ENCODE data around the gene HMGXB3. TPM values are rescaled to one million over a fixed set of nuclear protein-coding genes. Genes with fewer than 3 reads are reported as not detected.
"Not testable (repeated sequence)": the region's sequence is repeated elsewhere in the genome, so short reads cannot be mapped to it uniquely, and the experiment has no call there.

HMGXB3 gene
- total and polyA plus RNA-seq, 4 donors = 28.3 to 36.9 (median 31.3) TPM

GRCh38 chr5:150035139-150035895 is 34.8 kb downstream of the HMGXB3 start:
- no peaks in the 10 kb centered on the region for H3K27me3 ChIP-seq (ENCODE audit: control insufficient read depth, insufficient read depth, low read length)
- no peaks in the 10 kb centered on the region for H3K9me3 ChIP-seq (ENCODE audit: control insufficient read depth, insufficient read depth, low read length)
- 68% methylated on average over 4 of the region's 7 CpGs for WGBS (ENCODE audit: insufficient coverage)
- H3K36me3 ChIP-seq (ENCODE audit: control insufficient read depth, insufficient read depth, low read length) = peaks cover 38% of the 10 kb centered on the region
- no peak overlapping the region for H3K4me3 ChIP-seq (ENCODE audit: low read depth, low read length)
- no peak for DNase-seq (ENCODE audit: low read depth in 4 of 6, low spot score in 6 of 6)
- no peaks in the 10 kb centered on the region for H3K4me1 ChIP-seq (ENCODE audit: control insufficient read depth, insufficient read depth, low read length)
- H3K27ac ChIP-seq (ENCODE audit: low read depth, low read length) = no peak overlapping the region

- Histone ChIP-seq H3K27ac (ENCODE audit: low read depth, low read length) (no peak overlapping the region), H3K4me3 (ENCODE audit: low read depth, low read length) (no peak overlapping the region), H3K36me3 (ENCODE audit: control insufficient read depth, insufficient read depth, low read length) (peaks cover 42% of the 10 kb centered on the region), H3K27me3 (ENCODE audit: control insufficient read depth, insufficient read depth, low read length) (no peaks in the 10 kb centered on the region), H3K9me3 (ENCODE audit: control insufficient read depth, insufficient read depth, low read length) (no peaks in the 10 kb centered on the region), H3K4me1 (ENCODE audit: control insufficient read depth, insufficient read depth, low read length) (no peaks in the 10 kb centered on the region)
- DNase-seq (ENCODE audit: low read depth in 4 of 6, low spot score in 6 of 6) = no peak
- WGBS (ENCODE audit: insufficient coverage) = 85% methylated on average over 7 of the region's 9 CpGs
These were observed 36.0 kb downstream of the HMGXB3 start for GRCh38 chr5:150036513-150036912.

DNA sequence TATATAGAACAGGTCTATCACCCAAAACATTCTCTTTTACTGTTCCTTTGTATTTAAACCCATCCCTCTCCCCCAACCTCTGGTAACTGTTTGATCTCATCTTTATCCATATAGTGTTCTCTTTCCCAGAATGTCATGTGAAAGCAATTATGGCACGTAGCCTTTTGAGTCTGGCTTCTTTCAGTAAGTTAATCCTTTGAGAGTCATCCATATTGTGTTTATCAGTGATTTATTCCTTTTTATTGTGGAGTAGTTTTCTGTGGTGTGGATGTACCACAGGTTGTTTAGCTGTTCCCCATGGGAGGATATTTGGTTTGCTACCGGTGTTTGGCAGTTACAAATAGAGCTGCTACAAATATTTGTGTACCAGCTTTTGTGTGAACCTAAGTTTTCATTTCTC is 38.0 kb downstream of the HMGXB3 start:
- 38% methylated on average over 1 of the region's 2 CpGs for WGBS (ENCODE audit: insufficient coverage)
- Histone ChIP-seq H3K36me3 (ENCODE audit: control insufficient read depth, insufficient read depth, low read length) (peaks cover 42% of the 10 kb centered on the region), H3K27me3 (ENCODE audit: control insufficient read depth, insufficient read depth, low read length) (no peaks in the 10 kb centered on the region), H3K4me1 (ENCODE audit: control insufficient read depth, insufficient read depth, low read length) (no peaks in the 10 kb centered on the region), H3K27ac (ENCODE audit: low read depth, low read length) (no peak overlapping the region), H3K4me3 (ENCODE audit: low read depth, low read length) (no peak overlapping the region), H3K9me3 (ENCODE audit: control insufficient read depth, insufficient read depth, low read length) (no peaks in the 10 kb centered on the region)
- no peak for DNase-seq (ENCODE audit: low read depth in 4 of 6, low spot score in 6 of 6)

GRCh38 chr5:150042459-150042858 is 41.9 kb downstream of the HMGXB3 start:
- DNase-seq (ENCODE audit: low read depth in 4 of 6, low spot score in 6 of 6) = no peak
- H3K27me3 ChIP-seq (ENCODE audit: control insufficient read depth, insufficient read depth, low read length) = no peaks in the 10 kb centered on the region
- 92% methylated on average over 1 of the region's 3 CpGs for WGBS (ENCODE audit: insufficient coverage)
- H3K36me3 ChIP-seq (ENCODE audit: control insufficient read depth, insufficient read depth, low read length) = peaks cover 58% of the 10 kb centered on the region
- H3K4me1 ChIP-seq (ENCODE audit: control insufficient read depth, insufficient read depth, low read length) = no peaks in the 10 kb centered on the region
- no peak overlapping the region for H3K27ac ChIP-seq (ENCODE audit: low read depth, low read length)
- no peaks in the 10 kb centered on the region for H3K9me3 ChIP-seq (ENCODE audit: control insufficient read depth, insufficient read depth, low read length)
- H3K4me3 ChIP-seq (ENCODE audit: low read depth, low read length) = no peak overlapping the region

- Histone ChIP-seq H3K4me1 (ENCODE audit: control insufficient read depth, insufficient read depth, low read length) (no peaks in the 10 kb centered on the region), H3K4me3 (ENCODE audit: low read depth, low read length) (no peak overlapping the region), H3K36me3 (ENCODE audit: control insufficient read depth, insufficient read depth, low read length) (peaks cover 70% of the 10 kb centered on the region), H3K27ac (ENCODE audit: low read depth, low read length) (no peak overlapping the region), H3K27me3 (ENCODE audit: control insufficient read depth, insufficient read depth, low read length) (no peaks in the 10 kb centered on the region), H3K9me3 (ENCODE audit: control insufficient read depth, insufficient read depth, low read length) (no peaks in the 10 kb centered on the region)
- no peak for DNase-seq (ENCODE audit: low read depth in 4 of 6, low spot score in 6 of 6)
- 90% methylated on average over 3 of the region's 4 CpGs for WGBS (ENCODE audit: insufficient coverage)
These were observed 43.3 kb downstream of the HMGXB3 start for GRCh38 chr5:150043657-150044328.

- H3K36me3 ChIP-seq (ENCODE audit: control insufficient read depth, insufficient read depth, low read length) = peaks cover 76% of the 10 kb centered on the region
- no peak for DNase-seq (ENCODE audit: low read depth in 4 of 6, low spot score in 6 of 6)
- H3K27ac ChIP-seq (ENCODE audit: low read depth, low read length) = no peak overlapping the region
- no peak overlapping the region for H3K4me3 ChIP-seq (ENCODE audit: low read depth, low read length)
- no peaks in the 10 kb centered on the region for H3K27me3 ChIP-seq (ENCODE audit: control insufficient read depth, insufficient read depth, low read length)
- H3K9me3 ChIP-seq (ENCODE audit: control insufficient read depth, insufficient read depth, low read length) = no peaks in the 10 kb centered on the region
- no peaks in the 10 kb centered on the region for H3K4me1 ChIP-seq (ENCODE audit: control insufficient read depth, insufficient read depth, low read length)
These were observed 43.8 kb downstream of the HMGXB3 start for GRCh38 chr5:150044329-150044681.

DNA sequence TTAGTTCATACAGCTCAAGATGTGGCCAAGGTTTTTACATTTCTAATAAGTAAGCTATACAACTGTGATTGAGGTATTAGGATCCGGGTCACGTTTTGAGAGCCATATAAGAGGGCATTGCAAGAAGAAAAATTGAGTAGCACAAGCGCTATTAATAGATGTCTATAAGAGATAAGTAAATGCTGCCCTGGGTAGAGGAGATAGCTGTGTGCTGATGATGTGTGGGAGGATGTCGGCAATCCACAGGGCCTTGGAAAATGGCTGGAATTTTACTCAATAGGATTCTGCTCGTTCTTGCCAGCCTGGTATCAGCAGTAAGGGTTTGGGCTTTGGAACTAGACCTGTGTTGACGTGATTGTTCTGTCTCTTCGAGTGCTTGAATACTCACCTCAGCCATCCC is 44.2 kb downstream of the HMGXB3 start:
- DNase-seq (ENCODE audit: low read depth in 4 of 6, low spot score in 6 of 6) = no peak
- no peaks in the 10 kb centered on the region for H3K9me3 ChIP-seq (ENCODE audit: control insufficient read depth, insufficient read depth, low read length)
- H3K27me3 ChIP-seq (ENCODE audit: control insufficient read depth, insufficient read depth, low read length) = no peaks in the 10 kb centered on the region
- H3K27ac ChIP-seq (ENCODE audit: low read depth, low read length) = no peak overlapping the region
- 82% methylated on average over 5 of the region's 7 CpGs for WGBS (ENCODE audit: insufficient coverage)
- H3K36me3 ChIP-seq (ENCODE audit: control insufficient read depth, insufficient read depth, low read length) = peaks cover 80% of the 10 kb centered on the region
- no peaks in the 10 kb centered on the region for H3K4me1 ChIP-seq (ENCODE audit: control insufficient read depth, insufficient read depth, low read length)
- no peak overlapping the region for H3K4me3 ChIP-seq (ENCODE audit: low read depth, low read length)

- Histone ChIP-seq H3K27ac (ENCODE audit: low read depth, low read length) (no peak overlapping the region), H3K4me1 (ENCODE audit: control insufficient read depth, insufficient read depth, low read length) (no peaks in the 10 kb centered on the region), H3K27me3 (ENCODE audit: control insufficient read depth, insufficient read depth, low read length) (no peaks in the 10 kb centered on the region), H3K4me3 (ENCODE audit: low read depth, low read length) (no peak overlapping the region), H3K36me3 (ENCODE audit: control insufficient read depth, insufficient read depth, low read length) (peaks cover 85% of the 10 kb centered on the region), H3K9me3 (ENCODE audit: control insufficient read depth, insufficient read depth, low read length) (no peaks in the 10 kb centered on the region)
- DNase-seq (ENCODE audit: low read depth in 4 of 6, low spot score in 6 of 6) = no peak
- WGBS (ENCODE audit: insufficient coverage) = 57% methylated on average over 1 of the region's 6 CpGs
These were observed 45.0 kb downstream of the HMGXB3 start for GRCh38 chr5:150045549-150045948.

DNA sequence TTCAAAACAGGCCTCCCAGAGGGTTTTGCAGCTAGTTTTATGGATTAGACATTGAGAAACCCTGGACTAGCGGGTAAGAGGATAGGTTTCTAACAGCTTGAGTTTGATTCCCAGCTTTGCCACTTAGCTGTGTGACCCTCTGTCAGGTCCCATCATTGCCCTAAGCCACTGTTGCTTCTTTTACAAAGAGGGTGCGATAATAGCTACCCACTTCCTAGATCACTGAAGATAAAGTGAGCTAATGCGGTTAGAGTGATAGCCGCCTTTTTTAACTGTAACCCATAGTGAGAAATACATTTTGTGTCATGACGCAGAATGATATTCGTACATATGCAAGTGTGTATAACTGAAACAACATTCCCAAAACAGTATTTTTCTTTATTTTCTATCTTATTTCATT is 45.5 kb downstream of the HMGXB3 start:
- no peak overlapping the region for H3K27ac ChIP-seq (ENCODE audit: low read depth, low read length)

GRCh38 chr5:150050172-150050811 is 49.8 kb downstream of the HMGXB3 start:
- not testable (repeated sequence) for H3K9me3 ChIP-seq (ENCODE audit: control insufficient read depth, insufficient read depth, low read length); H3K4me3 ChIP-seq (ENCODE audit: low read depth, low read length); H3K27me3 ChIP-seq (ENCODE audit: control insufficient read depth, insufficient read depth, low read length); H3K27ac ChIP-seq (ENCODE audit: low read depth, low read length); H3K4me1 ChIP-seq (ENCODE audit: control insufficient read depth, insufficient read depth, low read length); DNase-seq (ENCODE audit: low read depth in 4 of 6, low spot score in 6 of 6)
- peaks cover 92% of the 10 kb centered on the region for H3K36me3 ChIP-seq (ENCODE audit: control insufficient read depth, insufficient read depth, low read length)
- WGBS (ENCODE audit: insufficient coverage) = 90% methylated on average over 7 of the region's 14 CpGs

More for the DNA sequence above, 45.5 kb downstream of the HMGXB3 start:
- no peak for DNase-seq (ENCODE audit: low read depth in 4 of 6, low spot score in 6 of 6)
- Histone ChIP-seq H3K4me1 (ENCODE audit: control insufficient read depth, insufficient read depth, low read length) (no peaks in the 10 kb centered on the region), H3K27me3 (ENCODE audit: control insufficient read depth, insufficient read depth, low read length) (no peaks in the 10 kb centered on the region), H3K36me3 (ENCODE audit: control insufficient read depth, insufficient read depth, low read length) (peaks cover 85% of the 10 kb centered on the region), H3K9me3 (ENCODE audit: control insufficient read depth, insufficient read depth, low read length) (no peaks in the 10 kb centered on the region), H3K4me3 (ENCODE audit: low read depth, low read length) (no peak overlapping the region)
- WGBS (ENCODE audit: insufficient coverage) = 100% methylated on average over 1 of the region's 6 CpGs
